ENCODE results near the gene RAPH1.

Gene RAPH1

GRCh38 chr2:203361495-203361894 lies 173.6 kb downstream of the RAPH1 start:
- no peak for DNase-seq (ENCODE audit: low spot score)

GRCh38 chr2:203360833-203361430 lies 174.2 kb downstream of the RAPH1 start:
- DNase-seq (ENCODE audit: low spot score): no peak

- DNase-seq (ENCODE audit: low spot score): no peak
Measured at GRCh38 chr2:203359450-203359849, 175.7 kb downstream of the RAPH1 start.

GRCh38 chr2:203354966-203355365 lies 180.1 kb downstream of the RAPH1 start:
- no peak for DNase-seq (ENCODE audit: low spot score)

- no peak for DNase-seq (ENCODE audit: low spot score)
Measured at GRCh38 chr2:203352604-203353255, 182.4 kb downstream of the RAPH1 start.

GRCh38 chr2:203347375-203347774 lies 187.7 kb downstream of the RAPH1 start:
- no peak for DNase-seq (ENCODE audit: low spot score)

GRCh38 chr2:203346612-203347011 lies 188.5 kb downstream of the RAPH1 start:
- no peak for DNase-seq (ENCODE audit: low spot score)

- no peak for DNase-seq (ENCODE audit: low spot score)
Measured at GRCh38 chr2:203344667-203345066, 190.4 kb downstream of the RAPH1 start.
